Measurements from ENCODE around the gene PDHA1. TPM values are rescaled to one million over a fixed set of nuclear protein-coding genes. Genes with fewer than 3 reads are reported as not detected.
A peak's percentile ranks its signal among the peaks of the same experiment; 100 is the strongest.

PDHA1 gene
- total and polyA plus RNA-seq, 9 of the 15 experiments (the other 6 are each of a cell fraction or from before 2014, with no cell fraction given), result 352 to 882 (median 446) TPM

DNA sequence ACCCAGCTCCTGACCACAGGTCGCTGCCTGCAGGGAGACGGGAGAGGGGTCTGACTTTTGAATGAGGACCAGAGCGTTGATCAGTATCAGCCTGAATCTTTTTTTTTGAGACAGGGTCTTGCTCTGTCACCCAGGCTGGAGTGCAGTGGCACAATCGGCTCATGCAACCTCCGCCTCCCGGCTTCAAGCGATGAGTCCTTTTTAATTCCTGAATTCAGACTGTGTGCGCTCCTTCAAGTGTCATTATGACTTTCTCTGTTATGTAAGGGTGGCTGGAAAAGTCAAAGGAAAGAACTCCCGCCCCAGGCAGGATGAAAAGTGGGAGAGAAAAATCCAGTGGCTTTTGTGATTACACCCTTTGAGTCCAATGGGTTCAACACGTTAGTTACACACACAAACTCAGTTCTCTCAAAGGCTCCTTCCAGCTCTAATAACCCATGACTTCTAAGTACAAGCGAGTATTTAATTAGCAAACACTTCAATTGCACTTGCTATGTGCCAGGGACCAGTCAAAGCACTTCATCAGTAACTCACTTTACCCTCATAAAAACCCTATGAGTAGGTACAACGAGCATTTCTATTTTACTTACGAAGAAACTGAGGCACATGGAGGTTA lies 44.4 kb downstream of the PDHA1 start:
- Histone ChIP-seq H2AFZ (ENCODE audit: low read depth, low read length) (no peak overlapping the region), H3K9me1 (ENCODE audit: control insufficient read depth, insufficient read depth, low read length) (no peaks in the 10 kb centered on the region), H3K79me2 (ENCODE audit: control insufficient read depth, insufficient read depth, low read length) (no peaks in the 10 kb centered on the region), H3K27ac (ENCODE audit: extremely low read depth, low read depth, low read length) (no peak overlapping the region), H3K4me1 (replicated peaks in 1 of 2; ENCODE audit: control insufficient read depth in 2 of 2, insufficient read depth in 2 of 2, low read length in 2 of 2) (peaks cover 8 to 9% of the 10 kb centered on the region in 2 experiments; a peak in 4 of 5 replicates), H4K20me1 (replicated peaks; ENCODE audit: control insufficient read depth, insufficient read depth, low read length) (no peaks in the 10 kb centered on the region), H3K4me2 (ENCODE audit: insufficient read depth, low read length) (peak overlapping the region; percentile 18; the same call in 1 of the 2 replicates), H3K4me3 (no peak overlapping the region), H3K27me3 (ENCODE audit: control insufficient read depth in 2 of 2, insufficient read depth in 2 of 2, low read length in 2 of 2) (peaks cover 0 to 4% of the 10 kb centered on the region in 2 experiments; a peak in 1 of 5 replicates), H3K36me3 (ENCODE audit: control insufficient read depth, insufficient read depth, low read length) (no peaks in the 10 kb centered on the region), H3K9me3 (replicated peaks; ENCODE audit: control insufficient read depth, insufficient read depth, low read depth, low read length) (no peaks in the 10 kb centered on the region), H3K9ac (ENCODE audit: insufficient read depth in 1 of 2, low read depth in 2 of 2, low read length in 2 of 2) (no peak overlapping the region)
- POLR2A ChIA-PET, result interaction anchor here (0.7 kb wide), 1 partner anchor 13 kb away, joined by 3 read pairs; no protein-coding TSS in a partner anchor
- ATAC-seq (no peak), FAIRE-seq (no peak), DNase-seq (ENCODE audit: extremely low read depth in 1 of 4, low spot score in 3 of 4) (no peak)
- CTCF ChIA-PET (ENCODE audit: low intra/inter-chr PET ratio), result no interaction called here
- intact Hi-C loops (cut with micrococcal nuclease) (no loop called here), in situ Hi-C loops (cut with MboI) (no loop called here)
- no TSS peak for BruUV-seq (replicated peaks)
- WGBS (ENCODE audit: insufficient coverage, low coverage, missing lambda C conversion rate), result under 1% methylated on average over 12 of the region's 13 CpGs
- no peak for TF ChIP-seq GATA2 (CRISPR knock-in tag; IDR thresholded peaks at IDR 0.05)
- TF ChIP-seq, protein P1, sequence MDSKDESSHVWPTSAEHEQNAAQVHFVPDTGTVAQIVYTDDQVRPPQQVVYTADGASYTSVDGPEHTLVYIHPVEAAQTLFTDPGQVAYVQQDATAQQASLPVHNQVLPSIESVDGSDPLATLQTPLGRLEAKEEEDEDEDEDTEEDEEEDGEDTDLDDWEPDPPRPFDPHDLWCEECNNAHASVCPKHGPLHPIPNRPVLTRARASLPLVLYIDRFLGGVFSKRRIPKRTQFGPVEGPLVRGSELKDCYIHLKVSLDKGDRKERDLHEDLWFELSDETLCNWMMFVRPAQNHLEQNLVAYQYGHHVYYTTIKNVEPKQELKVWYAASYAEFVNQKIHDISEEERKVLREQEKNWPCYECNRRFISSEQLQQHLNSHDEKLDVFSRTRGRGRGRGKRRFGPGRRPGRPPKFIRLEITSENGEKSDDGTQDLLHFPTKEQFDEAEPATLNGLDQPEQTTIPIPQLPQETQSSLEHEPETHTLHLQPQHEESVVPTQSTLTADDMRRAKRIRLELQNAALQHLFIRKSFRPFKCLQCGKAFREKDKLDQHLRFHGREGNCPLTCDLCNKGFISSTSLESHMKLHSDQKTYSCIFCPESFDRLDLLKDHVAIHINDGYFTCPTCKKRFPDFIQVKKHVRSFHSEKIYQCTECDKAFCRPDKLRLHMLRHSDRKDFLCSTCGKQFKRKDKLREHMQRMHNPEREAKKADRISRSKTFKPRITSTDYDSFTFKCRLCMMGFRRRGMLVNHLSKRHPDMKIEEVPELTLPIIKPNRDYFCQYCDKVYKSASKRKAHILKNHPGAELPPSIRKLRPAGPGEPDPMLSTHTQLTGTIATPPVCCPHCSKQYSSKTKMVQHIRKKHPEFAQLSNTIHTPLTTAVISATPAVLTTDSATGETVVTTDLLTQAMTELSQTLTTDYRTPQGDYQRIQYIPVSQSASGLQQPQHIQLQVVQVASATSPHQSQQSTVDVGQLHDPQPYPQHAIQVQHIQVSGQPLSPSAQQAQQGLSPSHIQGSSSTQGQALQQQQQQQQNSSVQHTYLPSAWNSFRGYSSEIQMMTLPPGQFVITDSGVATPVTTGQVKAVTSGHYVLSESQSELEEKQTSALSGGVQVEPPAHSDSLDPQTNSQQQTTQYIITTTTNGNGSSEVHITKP (IDR thresholded peaks at IDR 0.05; ENCODE audit: partially characterized antibody), result no peak
- no peak for TF ChIP-seq NFE2L1 (tag; IDR thresholded peaks at IDR 0.05; ENCODE audit: borderline replicate concordance, low read depth)
- TF ChIP-seq, protein P2, sequence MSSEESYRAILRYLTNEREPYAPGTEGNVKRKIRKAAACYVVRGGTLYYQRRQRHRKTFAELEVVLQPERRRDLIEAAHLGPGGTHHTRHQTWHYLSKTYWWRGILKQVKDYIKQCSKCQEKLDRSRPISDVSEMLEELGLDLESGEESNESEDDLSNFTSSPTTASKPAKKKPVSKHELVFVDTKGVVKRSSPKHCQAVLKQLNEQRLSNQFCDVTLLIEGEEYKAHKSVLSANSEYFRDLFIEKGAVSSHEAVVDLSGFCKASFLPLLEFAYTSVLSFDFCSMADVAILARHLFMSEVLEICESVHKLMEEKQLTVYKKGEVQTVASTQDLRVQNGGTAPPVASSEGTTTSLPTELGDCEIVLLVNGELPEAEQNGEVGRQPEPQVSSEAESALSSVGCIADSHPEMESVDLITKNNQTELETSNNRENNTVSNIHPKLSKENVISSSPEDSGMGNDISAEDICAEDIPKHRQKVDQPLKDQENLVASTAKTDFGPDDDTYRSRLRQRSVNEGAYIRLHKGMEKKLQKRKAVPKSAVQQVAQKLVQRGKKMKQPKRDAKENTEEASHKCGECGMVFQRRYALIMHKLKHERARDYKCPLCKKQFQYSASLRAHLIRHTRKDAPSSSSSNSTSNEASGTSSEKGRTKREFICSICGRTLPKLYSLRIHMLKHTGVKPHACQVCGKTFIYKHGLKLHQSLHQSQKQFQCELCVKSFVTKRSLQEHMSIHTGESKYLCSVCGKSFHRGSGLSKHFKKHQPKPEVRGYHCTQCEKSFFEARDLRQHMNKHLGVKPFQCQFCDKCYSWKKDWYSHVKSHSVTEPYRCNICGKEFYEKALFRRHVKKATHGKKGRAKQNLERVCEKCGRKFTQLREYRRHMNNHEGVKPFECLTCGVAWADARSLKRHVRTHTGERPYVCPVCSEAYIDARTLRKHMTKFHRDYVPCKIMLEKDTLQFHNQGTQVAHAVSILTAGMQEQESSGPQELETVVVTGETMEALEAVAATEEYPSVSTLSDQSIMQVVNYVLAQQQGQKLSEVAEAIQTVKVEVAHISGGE (CRISPR knock-in tag; IDR thresholded peaks at IDR 0.05), result no peak
- TF ChIP-seq SMARCB1 (IDR thresholded peaks at IDR 0.05; ENCODE audit: insufficient read length, low read depth), result no peak
- TF ChIP-seq SMAD3 (CRISPR knock-in tag; conservative IDR thresholded peaks at IDR 0.05), result no peak
- TF ChIP-seq PHTF2 (CRISPR knock-in tag; IDR thresholded peaks at IDR 0.05), result no peak
- TF ChIP-seq TOE1 (IDR thresholded peaks at IDR 0.05; ENCODE audit: borderline replicate concordance), result no peak
- TF ChIP-seq TOE1 (CRISPR knock-in tag; IDR thresholded peaks at IDR 0.05; ENCODE audit: borderline replicate concordance, low read depth), result no peak
- TF ChIP-seq, protein P3, sequence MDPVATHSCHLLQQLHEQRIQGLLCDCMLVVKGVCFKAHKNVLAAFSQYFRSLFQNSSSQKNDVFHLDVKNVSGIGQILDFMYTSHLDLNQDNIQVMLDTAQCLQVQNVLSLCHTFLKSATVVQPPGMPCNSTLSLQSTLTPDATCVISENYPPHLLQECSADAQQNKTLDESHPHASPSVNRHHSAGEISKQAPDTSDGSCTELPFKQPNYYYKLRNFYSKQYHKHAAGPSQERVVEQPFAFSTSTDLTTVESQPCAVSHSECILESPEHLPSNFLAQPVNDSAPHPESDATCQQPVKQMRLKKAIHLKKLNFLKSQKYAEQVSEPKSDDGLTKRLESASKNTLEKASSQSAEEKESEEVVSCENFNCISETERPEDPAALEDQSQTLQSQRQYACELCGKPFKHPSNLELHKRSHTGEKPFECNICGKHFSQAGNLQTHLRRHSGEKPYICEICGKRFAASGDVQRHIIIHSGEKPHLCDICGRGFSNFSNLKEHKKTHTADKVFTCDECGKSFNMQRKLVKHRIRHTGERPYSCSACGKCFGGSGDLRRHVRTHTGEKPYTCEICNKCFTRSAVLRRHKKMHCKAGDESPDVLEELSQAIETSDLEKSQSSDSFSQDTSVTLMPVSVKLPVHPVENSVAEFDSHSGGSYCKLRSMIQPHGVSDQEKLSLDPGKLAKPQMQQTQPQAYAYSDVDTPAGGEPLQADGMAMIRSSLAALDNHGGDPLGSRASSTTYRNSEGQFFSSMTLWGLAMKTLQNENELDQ (CRISPR knock-in tag; IDR thresholded peaks at IDR 0.05; ENCODE audit: borderline replicate concordance), result no peak
- TF ChIP-seq TCF3 (CRISPR knock-in tag; IDR thresholded peaks at IDR 0.05), result no peak

All from K562 (cell line).